GM20000 (cell line): ENCODE measurements around the gene ZDHHC3.
A peak's percentile ranks its signal among the peaks of the same experiment; 100 is the strongest.

ENCODE experiments used
- DNase-seq: peaks from one replicate; pipeline ENCODE4 v3.0.0; 2012; ENCODE audit warnings: low spot score
- TF ChIP-seq, protein P1 (sequence below): IDR thresholded peaks from 2 replicates; pipeline ENCODE4 v1.5.1; 2012; ENCODE audit warnings: mild to moderate bottlenecking, control low read depth; ENCODE audit errors: extremely low read depth, missing control alignments

ZDHHC3 gene, protein sequence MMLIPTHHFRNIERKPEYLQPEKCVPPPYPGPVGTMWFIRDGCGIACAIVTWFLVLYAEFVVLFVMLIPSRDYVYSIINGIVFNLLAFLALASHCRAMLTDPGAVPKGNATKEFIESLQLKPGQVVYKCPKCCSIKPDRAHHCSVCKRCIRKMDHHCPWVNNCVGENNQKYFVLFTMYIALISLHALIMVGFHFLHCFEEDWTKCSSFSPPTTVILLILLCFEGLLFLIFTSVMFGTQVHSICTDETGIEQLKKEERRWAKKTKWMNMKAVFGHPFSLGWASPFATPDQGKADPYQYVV

DNA sequence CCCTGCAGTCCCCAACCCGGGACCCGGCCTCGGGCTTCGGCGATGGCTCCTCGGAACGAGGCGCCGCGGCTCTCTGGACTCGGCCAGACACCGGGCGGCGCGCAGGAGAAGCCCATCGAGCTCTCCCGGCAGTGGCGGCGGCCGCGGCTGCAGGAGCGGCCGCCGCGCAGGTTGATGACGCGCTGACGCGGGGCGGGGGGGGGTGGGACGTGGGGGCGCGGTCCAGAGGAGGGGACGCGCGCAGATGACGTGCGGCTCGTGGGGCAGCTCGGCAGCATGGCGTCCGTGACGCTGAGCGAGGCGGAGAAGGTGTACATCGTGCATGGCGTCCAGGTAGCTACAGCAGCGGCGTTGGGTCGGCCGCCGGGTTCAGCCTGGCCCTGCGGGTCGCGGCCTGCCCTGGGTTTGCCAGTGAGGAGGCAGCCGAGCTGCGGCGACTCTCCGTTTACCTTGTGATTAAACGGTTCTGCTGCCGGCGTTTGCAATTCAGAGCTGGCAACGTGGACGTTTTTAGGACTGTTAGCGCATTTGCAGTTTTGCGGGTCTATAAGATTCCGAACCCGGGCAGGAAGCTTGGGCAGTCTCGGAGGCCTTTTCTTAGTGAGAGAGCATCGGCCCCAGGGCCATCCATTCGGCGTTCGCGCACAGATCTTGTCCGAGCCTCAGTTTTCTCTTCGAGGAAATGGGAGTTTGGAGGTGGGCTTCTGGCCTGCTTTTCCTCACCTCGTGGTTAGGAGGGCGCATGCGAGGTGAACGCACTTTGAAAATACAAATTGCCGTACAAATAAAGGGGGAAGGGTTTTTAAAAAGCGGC is at the start of gene ZDHHC3, which contains the start of gene EXOSC7:
ZDHHC3 (minus strand) TSS at position 173 of the 814 bp plus-strand sequence. CDS start 16,738 bp downstream, outside the sequence.
EXOSC7 (plus strand) TSS at position 243 of the 814 bp plus-strand sequence; CDS start at position 277, 34 bp downstream.
- TF ChIP-seq, protein P1, sequence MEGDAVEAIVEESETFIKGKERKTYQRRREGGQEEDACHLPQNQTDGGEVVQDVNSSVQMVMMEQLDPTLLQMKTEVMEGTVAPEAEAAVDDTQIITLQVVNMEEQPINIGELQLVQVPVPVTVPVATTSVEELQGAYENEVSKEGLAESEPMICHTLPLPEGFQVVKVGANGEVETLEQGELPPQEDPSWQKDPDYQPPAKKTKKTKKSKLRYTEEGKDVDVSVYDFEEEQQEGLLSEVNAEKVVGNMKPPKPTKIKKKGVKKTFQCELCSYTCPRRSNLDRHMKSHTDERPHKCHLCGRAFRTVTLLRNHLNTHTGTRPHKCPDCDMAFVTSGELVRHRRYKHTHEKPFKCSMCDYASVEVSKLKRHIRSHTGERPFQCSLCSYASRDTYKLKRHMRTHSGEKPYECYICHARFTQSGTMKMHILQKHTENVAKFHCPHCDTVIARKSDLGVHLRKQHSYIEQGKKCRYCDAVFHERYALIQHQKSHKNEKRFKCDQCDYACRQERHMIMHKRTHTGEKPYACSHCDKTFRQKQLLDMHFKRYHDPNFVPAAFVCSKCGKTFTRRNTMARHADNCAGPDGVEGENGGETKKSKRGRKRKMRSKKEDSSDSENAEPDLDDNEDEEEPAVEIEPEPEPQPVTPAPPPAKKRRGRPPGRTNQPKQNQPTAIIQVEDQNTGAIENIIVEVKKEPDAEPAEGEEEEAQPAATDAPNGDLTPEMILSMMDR: no peak
- DNase-seq: peak; percentile 97

DNA sequence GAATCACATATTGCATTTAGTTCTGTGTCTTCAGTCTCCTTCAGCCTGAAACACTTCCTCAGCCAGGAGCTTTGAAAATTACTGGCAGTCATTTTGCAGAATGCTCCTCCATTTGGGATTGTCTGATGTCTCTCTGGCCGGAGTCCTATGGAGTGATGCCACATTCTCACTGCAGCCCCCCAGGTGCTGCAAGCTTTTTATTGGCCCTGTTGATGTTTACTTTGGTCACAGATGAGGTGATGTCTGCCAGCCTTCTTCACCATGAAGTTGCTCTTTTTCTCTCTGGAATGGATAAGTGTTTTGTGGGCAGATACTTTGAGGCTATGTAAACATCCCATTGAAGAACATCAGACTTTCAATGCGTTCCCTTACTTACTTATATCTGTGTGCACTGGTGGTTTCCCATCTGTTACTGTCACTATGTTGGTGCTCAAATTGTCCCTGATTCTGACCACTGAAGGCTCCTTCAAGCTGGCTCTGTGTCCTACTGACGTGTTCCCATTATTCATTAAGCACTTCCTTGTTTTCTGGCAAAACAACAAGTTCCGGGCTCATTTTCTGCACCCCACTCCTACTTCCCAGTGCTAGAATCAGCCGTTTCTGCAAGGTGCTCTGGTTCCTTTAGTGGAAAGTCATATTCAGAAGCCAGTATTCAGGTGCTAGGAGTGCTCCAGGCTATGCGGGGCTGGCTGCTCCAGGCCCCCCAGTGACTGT is 48.7 kb upstream of the ZDHHC3 start:
- TF ChIP-seq, protein P1: no peak
- no peak for DNase-seq

DNA sequence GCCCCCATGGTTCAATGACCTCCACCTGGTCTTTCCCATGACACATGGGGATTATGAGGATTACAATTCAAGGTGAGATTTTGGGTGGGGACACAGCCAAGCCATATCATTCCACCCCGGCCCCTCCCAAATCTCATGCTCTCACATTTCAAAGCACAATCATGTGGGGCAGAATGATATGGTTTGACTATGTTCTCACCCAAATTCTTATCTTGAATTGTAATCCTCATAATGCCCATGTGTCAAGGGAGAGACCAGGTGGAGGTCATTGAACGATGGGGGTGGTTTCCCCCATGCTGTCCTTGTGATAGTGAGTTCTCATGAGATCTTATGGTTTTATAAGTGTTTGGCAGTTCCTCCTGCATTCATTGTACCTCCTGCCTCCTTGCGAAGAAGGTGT is 47.7 kb upstream of the ZDHHC3 start:
- TF ChIP-seq, protein P1: no peak
- no peak for DNase-seq

DNA sequence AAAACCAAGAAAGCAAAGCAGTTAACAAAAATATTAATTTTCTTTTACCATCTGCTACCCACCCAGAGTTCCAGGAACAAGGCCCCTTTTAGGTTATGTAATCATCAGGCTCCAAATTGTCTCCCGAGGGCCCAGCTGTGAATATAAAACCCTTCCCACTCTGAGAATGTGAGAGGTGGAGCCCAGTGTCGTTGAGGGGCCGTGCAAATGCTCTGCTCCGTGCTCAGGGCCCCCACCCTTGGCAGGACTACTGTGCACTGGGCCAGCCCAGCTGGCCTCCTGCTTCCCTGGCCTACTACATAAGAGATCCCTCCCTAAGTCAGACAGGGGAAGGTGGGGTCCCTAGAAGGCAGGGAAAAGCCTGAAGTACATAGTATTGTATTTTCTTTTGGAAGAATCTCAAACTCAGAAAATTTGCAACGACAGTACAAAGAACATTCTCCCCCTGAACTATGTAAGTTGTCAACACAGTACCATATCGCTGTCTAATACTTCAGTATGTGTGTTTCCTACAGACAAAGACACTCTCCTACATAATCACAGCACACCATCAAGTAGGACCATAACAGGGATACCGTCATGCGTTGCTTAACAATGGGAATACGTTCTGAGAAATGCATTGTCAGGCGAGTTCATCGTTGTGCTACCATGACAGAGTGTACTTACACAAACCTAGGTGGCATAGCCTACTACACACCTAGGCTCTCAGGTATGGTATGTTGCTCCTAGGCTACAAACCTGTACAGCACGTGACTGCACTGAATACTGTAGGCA is 45.7 kb upstream of the ZDHHC3 start:
- DNase-seq: no peak
- TF ChIP-seq, protein P1: no peak

DNA sequence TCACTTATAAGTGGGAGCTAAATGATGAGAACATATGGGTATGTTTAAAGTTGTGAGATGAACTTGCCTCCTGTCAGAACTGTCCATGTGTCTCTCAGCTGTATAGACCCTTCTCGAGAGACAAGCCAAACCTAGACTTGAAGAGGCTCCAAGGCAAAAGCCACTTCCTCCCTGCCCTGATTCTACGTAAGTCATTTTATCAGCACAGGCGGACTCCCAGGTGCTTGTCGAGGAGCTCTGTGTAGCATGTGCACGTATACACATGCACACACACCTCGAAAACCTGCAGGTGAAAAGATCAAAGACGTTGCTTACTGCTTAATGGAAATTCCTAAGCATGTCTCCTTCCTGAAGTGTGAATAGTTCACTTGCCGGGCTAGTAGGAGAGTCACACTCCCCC is 44.6 kb upstream of the ZDHHC3 start:
- TF ChIP-seq, protein P1: no peak
- DNase-seq: no peak

DNA sequence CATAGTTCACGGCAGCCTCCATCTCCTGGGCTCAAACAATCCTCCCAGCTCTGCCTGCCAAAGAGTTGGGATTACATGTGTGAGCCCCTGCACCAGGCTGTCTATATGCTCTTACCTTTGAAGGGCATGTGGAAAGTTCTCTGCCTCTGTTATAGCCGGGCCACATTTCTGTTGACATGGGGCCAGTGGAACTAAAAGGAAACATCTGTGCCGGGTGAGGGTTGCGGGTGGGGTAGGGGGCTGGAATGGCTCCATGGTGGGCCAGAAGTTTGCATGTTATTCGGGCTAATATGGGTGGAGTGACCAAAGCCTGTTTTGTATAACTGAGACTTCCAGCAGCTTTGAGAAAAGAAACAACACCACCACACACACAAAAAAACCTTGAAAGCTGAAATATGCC is 41.8 kb upstream of the ZDHHC3 start:
- TF ChIP-seq, protein P1: no peak

More for the DNA sequence above, 41.8 kb upstream of the ZDHHC3 start:
- DNase-seq: no peak
